OCI-M2 (cell line): Measurements from ENCODE around the gene PLIN4.
"Not testable (repeated sequence)": the region's sequence is repeated elsewhere in the genome, so short reads cannot be mapped to it uniquely, and the experiment has no call there.

Source experiments
- DNase-seq: peaks from one replicate; lab custom pipeline; 2025; ENCODE audit not compliant: unreplicated experiment; lab: John Stamatoyannopoulos, UW

Gene PLIN4

DNA sequence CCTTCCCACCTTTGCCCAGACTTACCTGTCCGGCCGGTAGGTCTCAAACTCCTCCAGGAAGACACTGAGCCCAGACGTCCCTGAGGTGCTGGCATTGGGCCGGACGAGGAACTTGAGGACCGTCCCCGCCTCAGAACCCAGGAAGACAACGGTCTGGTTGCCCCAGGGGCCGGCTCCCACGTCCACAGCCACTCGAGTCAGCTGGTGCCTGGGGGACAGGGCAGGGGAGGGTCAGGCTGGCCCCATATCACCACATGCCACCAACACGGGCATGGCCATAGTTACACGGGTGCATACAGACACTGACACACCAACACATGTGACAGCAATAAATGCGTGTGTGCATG lies 29.9 kb upstream of the PLIN4 start:
- DNase-seq = no peak

- no peak for DNase-seq
These were observed 29.3 kb upstream of the PLIN4 start for GRCh38 chr19:4547303-4548237.

- DNase-seq = no peak
These were observed 25.8 kb upstream of the PLIN4 start for GRCh38 chr19:4543842-4544647.

DNA sequence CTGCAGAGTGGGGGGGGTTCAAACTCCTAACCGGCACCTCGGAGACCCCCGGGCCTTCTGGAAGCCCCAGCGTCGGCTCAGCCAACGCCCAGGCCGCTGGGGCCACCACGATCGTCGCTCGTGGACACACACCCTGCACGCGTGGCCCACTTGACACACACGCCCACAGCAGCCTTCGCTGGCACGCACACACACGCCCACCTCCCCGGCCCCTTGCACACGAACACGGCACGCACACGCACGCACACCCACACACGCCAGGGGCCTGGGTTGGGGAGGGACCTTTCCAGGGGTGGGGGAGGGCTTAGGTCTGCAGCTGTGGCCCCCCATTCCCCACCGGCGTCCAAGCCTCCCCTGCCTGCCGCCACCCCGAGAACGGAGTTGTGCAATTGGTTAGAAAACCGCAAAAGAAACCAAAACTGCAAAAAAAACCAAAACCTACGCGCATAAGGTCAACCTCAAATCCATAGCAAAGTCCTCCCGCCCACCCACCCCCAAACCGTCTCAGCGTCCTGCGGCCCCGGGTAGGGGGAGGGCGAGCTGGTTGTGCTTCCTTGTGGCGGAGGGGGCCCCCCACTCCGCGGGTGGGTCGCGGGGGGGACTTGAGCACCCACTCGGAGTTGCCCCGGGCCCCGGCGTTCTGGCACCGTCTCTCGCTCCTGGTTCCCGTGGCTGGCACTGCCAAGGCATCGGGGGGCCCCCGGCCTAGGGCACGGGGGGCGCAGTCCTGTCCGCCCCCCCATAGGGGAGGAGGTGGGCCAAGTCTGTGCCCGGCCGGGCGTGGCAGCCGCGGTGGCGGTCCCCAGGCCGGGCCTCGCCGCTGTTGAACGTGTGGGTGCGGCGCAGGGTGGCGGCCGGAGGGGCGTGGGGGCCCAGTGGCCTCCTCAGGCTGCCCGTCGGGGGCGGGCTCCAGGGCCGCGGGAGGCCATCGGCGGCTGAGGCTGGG lies 24.9 kb upstream of the PLIN4 start:
- no peak for DNase-seq

DNA sequence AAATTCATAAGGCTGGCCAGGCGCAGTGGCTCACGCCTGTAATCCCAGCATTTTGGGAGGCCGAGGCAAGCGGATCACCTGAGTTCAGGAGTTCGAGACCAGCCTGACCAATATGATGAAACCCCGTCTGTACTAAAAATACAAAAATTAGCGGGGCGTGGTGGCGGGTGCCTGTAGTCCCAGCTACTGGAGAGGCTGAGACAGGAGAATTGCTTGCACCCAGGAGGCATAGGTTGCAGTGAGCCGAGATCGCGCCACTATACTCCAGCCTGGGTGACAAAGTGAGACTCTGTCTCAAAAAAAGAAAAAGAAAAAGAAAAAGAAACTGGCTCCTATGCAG lies 23.5 kb upstream of the PLIN4 start:
- not testable (repeated sequence) for DNase-seq

- no peak for DNase-seq
These were observed 23.0 kb upstream of the PLIN4 start for GRCh38 chr19:4541114-4541805.

GRCh38 chr19:4539693-4540581 lies 21.7 kb upstream of the PLIN4 start, which contains the start of gene LRG1:
Gene LRG1 (minus strand): TSS chr19:4540036. CDS start chr19:4540013, 23 bp downstream.
- no peak for DNase-seq

GRCh38 chr19:4539169-4539692 lies 20.9 kb upstream of the PLIN4 start:
- no peak for DNase-seq

GRCh38 chr19:4538601-4538954 lies 20.3 kb upstream of the PLIN4 start:
- no peak for DNase-seq

DNA sequence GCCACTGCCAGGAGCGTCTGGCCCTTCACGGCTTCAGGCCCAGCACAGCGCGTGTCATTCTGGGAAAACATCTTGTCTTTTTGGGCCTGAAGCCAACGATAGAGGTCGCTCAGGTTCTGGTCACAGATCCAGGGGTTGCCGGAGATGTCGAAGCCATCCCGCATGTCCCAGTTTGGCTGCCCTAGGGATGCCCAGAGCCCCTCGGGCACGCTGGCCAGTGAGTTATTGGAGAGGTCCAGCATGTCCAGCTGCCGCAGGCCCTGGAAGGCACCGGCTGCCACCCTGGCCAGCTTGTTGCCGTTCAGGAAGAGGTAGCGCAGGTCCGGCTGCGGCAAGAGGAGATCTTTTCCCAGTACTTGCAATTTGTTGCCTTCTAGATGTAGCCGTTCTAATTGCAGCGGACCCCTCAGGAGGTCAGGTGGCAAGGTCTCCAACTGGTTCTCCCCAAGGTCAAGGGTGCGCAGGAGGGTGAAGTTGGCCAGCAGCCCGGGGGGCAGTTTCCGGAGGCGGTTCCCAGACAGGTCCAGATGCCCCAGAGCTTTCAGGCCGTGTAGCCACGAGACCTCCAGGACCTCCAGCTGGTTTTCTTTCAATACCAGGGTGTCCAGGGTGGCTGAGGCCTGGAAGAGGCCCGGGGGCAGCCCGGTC lies 19.8 kb upstream of the PLIN4 start:
- no peak for DNase-seq

DNA sequence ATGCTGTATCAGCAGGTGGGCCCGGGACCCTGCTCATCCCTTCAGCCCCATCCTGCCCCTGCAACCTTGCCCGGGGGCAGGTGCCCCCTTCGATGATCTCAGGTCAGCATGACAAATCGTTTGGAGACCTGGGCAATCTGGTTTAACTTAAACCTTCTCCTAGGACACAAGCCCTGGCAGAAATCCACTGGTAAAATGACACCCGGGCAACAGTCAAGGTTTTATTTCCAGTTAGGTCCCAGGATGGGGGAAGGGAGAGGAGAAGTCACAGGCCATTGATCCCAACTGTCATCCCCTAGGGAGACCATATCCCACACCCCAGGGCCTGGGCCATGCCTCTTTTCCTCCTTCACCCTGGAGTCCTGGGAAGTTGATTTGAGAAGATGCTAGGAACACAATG lies 18.5 kb upstream of the PLIN4 start:
- DNase-seq = no peak

DNA sequence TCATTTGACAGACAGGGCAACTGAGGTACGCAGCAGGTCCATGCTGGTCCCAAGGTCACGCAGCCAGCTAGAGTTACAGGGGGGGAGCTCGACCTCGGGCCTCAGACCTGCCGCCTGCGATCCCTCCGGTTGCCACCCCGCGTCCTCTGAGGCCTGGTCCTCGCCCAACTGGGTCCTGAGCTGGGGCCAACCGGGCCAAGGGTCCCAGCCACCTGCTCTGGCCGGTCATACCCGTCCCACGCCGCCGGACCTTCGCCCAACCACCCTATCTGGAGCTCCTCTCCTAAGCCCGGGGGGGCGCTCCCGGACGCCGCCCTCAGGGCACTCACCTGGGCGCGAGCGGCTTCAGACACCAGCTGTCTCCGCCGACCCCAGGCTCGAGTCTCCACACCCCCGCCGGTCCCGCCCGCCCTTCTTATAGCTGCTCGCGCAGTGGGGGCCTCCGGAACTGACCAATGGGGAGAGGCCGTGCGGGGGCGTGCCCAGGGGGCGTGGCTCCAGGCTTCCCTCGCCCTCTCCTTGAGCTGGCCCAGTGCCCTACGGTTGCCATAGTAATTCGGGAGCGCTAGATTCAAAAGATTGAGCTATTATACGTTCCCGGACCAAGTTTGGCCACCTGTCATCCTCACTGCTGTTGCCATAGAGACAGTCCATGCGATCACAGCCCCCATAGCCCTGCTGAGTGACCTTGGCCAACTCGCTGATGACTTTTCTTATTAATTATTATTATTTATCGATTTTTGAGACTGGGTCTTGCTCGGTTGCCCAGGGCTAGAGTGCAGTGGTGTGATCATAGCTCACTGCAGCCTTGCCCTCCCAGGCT lies 16.8 kb upstream of the PLIN4 start, which contains the start of gene PLIN5:
TSS of gene PLIN5 (minus strand) at position 389 of the 823 bp plus-strand sequence. CDS start 1,150 bp downstream, outside the sequence.
- DNase-seq = no peak

DNA sequence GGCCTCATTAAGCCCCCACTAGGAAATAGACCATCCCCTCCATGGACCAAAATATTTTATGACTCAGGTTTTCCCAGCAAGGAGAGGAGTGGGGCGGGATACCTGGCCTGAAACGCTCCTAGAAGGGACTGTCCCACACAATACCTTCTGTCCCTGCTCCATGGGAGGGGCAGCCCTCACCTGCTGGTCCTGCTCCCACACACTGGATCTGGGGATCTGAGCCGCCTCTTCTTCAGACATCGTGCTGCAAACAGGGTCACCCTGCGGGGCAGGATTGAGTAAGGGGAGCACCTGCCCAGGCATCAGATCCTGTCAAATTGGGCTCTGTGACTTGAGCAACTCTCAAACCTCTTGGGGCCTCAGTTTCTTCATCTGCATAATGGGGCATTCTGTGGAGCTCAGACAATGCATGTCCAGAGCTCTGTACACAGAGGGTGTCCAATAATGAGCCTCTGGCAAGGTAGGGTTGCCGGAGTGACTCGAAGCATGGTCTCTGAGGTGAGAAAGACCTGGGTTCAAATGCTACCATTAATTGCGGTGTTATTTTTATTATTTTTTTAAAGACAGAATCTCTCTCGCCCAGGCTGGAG lies 15.6 kb upstream of the PLIN4 start:
- no peak for DNase-seq

- DNase-seq = no peak
These were observed 15.0 kb upstream of the PLIN4 start for GRCh38 chr19:4533334-4533733.

DNA sequence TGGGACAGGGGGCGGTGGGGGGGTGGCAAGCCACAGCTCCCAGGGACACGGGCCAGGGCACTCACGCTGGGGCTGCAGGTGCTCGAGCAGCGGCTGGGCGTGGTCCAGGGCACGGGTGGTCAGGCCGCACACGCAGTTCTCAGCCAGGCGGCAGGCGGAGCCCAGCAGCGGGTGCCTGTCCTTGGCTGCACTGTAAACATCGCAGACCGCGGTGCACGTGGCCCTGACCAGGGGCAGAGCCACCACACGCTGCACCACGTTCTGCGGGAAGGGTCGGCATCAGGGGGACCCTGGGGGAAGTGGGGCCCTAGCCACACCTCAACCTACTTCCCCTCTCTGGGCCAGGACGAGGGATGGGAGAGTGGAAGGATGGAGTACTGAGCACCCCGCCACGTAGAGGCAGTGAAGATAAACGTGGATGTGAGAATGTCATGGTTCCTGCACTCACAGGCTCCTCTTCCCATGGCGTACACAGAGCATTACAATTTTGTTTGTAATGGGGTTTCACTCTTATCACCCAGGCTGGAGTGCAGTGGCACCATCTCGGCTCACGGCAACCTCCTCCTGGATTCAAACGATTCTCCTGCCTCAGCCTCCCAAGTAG lies 13.4 kb upstream of the PLIN4 start:
- DNase-seq = no peak

GRCh38 chr19:4529924-4530522 lies 11.7 kb upstream of the PLIN4 start:
- DNase-seq = no peak

GRCh38 chr19:4528843-4529242 lies 10.6 kb upstream of the PLIN4 start:
- DNase-seq = no peak
